NCI-H1930 (cell line): ENCODE measurements around the gene CDYL.
"Not testable (repeated sequence)": the region's sequence is repeated elsewhere in the genome, so short reads cannot be mapped to it uniquely, and the experiment has no call there.

Source experiments
- DNase-seq, 2 experiments: peaks; one replicate each; lab custom pipeline; 2025; lab: John Stamatoyannopoulos, UW

CDYL gene

DNA sequence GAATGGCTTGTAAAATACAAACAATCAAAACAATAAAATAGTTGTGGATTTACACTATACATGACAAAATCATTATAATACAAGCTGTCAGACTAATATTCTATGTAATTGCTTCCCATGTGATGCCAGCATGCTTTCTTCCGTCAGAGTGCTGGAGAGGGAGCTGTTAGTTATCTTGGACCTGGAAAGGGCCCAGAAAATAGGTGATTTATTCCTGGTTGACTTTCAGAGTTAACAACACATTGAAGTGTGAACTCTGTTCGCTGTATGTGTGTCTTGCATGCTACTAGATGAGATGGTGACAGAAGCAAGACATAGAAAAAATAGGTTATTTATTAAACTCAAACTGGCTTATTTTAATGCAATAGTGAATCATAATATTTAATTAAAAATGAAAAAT, 70.2 kb downstream of the CDYL start:
- no peak for DNase-seq

GRCh38 chr6:4848382-4849068, 72.3 kb downstream of the CDYL start:
- no peak for DNase-seq

GRCh38 chr6:4849226-4850022, 73.2 kb downstream of the CDYL start:
- DNase-seq: no peak

DNA sequence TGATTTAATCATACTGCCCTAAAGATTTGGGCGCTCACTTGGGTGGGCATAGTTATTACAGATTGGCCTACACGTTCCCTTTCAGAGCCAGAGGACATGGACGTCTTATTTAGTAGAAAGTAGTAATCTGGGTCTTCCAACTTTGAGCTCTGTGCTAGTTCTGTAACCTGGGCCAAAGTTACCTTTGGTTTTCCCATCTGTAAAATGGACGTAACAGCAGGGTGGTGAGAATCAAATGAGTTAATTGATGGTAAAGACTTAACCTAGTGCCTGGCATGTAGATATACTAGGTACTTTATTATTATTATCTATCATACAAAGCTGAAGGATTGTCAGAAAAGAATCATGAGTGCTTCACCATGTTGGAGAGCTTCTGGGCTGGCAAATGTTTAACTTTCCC, 74.8 kb downstream of the CDYL start:
- no peak for DNase-seq

GRCh38 chr6:4852186-4852585, 76.0 kb downstream of the CDYL start:
- not testable (repeated sequence) for DNase-seq

- no peak for DNase-seq
These were observed 76.7 kb downstream of the CDYL start for GRCh38 chr6:4852938-4853337.

- no peak for DNase-seq
These were observed 77.1 kb downstream of the CDYL start for GRCh38 chr6:4853349-4853748.

DNA sequence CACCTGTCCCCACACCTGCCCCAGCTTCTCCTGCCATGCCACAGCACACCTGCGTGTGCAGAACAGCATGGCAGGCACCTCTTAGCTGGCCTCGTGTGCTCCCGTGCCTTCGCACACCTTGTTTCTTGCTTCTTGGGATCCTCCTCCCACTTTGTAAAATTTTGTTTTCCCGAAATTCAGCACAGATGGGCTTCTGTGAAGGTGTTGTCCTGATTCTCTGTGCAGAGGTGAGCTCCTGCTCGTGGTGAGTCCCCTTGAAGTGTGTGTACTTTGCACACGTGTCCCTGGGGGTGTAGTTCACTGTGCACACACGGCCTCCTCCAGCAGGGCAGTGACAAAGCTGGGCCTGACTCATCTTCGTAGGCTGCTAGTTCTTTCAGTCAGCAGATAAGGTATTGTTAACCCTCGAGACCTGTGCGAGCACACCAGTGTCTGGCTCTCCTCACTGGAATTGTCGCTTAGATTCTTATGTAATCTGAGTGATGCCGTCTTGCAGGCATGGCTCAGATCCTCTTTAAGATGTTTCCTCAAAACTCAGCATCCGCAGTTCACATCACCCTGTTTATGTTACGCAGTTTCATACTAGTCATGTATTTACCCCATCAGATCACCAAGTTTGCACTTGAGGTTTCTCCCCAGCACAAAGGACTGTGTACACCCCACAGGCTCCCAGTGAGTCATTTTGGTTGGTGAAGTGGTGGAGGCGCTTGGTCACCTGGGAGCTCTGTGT, 77.7 kb downstream of the CDYL start:
- no peak for DNase-seq

DNA sequence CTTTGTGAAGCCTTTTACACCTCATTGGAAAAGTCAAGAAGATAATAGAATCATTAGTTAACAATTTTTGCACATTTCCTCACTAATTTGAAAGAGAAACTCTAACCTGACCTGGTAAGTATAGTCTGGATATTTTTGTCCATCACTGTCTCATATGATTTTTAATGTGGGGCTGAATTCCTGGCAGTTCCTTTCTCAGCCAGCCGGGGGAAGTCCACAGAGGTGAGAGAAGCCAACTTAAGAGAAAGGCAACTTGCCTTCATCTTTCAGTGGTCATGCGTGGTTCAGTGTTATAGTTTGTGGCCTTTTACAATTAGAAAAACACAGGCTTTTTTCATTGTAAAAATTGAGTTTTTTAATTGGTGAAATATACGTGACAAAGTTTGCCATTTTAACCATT, 80.6 kb downstream of the CDYL start:
- DNase-seq: no peak

- DNase-seq: no peak
These were observed 82.2 kb downstream of the CDYL start for GRCh38 chr6:4858194-4859015.

DNA sequence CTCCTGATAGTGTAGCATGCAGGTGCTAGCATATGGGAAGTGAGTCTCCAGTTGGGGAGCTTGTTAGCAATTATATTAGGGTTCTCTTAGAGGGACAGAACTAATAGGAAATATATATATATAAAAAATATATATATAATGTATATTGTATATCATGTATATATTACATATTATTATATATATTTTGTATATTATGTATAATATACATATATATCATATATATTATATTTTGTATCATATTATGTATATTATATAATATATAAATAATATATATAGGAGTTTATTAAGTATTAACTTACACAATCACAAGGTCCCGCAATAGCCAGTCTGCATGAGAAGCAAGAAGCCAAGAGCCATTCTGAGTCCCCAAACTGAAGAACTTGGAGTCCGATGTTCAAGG, 84.2 kb downstream of the CDYL start:
- DNase-seq: no peak

DNA sequence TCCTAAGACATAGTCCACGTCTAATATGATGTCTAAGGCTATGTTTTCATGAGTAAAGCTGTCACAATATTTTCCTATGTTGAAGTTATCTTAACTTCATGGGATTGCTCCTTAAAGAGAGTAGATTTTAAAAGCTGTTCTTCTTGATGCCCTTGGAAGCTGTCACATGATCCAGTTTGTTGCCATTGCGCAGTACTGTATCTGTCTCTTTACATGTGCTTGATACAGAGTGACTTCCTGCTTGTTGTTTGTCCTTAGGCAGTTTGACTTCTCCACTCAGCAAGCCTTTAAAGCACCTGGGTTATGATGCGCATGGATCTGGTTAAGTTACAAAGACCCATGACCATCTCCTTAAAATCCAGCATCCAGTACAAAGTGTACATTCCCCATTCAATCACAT, 85.4 kb downstream of the CDYL start:
- no peak for DNase-seq

DNA sequence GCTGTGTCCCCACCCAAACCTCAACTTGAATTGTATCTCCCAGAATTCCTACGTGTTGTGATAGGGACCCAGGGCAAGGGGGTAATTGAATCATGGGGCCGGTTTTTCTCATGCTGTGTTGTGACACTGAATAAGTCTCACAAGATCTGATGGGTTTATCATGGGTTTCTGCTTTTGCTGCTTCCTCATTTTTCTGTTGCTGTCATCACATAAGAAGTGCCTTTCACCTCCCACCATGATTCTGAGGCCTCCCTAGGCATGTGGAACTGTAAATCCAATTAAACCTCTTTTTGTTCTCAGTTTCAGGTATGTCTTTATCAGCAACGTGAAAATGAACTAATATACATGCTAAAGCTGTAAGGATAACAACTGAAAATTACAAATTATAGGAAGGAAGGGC, 88.3 kb downstream of the CDYL start:
- no peak for DNase-seq

GRCh38 chr6:4865006-4865405, 88.8 kb downstream of the CDYL start:
- DNase-seq: not testable (repeated sequence)

GRCh38 chr6:4870821-4871494, 94.8 kb downstream of the CDYL start:
- DNase-seq: no peak

DNA sequence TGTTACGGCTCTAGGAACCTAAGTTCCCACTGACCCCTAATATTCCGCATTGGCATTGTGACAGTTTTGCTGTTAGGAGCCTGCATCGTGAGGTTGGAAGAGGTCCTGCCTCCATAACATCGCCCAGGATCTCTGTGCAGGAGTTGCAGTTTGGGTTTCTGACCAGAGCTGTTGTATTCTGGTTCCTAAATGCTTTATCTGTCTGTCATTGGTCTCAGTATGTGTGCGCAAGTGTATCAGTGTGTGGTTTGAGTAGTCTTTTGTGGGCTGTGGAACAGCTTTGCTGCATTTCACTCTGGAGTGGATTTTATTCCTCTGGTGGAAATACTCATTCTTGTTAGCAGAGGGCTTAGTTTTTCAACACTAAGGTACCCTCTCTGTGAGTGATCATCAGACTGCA, 95.6 kb downstream of the CDYL start:
- DNase-seq: no peak

DNA sequence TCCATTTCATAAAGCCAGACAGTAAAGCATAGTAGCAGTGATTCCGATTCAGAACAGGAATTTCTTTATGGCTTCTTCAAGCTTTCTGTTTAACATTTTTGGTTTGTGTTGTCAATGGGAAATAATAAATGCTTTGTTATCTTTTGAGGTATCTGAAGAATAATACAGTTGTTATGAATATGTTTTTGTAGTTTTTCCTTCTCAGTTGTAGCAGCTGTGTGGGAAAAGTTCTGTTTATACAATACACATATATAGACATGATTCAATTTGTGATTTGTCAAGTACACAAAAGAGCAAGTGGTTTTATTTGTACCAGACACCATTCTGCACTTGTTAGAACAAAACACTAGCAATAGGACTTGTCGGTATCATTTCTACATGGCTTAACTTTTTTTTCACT, 96.6 kb downstream of the CDYL start:
- DNase-seq: no peak

- no peak for DNase-seq
These were observed 97.7 kb downstream of the CDYL start for GRCh38 chr6:4873928-4874327.

DNA sequence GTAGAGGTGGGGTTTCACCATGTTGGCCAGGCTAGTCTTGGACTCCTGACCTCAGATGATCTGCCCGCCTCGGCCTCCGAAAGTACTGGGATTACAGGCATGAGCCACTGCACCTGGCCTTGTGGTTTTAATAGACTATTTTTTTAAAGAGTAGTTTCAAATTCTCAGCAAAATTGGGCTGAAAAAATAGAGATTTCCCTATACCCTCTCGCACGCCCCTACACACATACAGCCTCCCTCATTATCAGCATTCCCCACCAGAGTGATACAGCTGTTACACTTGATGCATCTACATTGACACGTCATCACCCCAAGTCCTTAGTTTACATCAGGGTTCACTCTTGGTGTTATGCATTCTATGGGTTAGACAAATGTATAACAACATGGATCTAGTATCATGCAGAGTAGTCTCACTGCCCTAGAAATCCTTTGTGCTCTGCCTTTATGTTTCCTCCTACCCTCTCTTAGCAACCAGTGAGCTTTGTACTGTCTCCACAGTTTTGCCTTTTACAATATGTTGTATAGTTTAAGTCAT, 103.6 kb downstream of the CDYL start:
- DNase-seq: no peak

GRCh38 chr6:4880363-4880762, 104.2 kb downstream of the CDYL start:
- DNase-seq: no peak

DNA sequence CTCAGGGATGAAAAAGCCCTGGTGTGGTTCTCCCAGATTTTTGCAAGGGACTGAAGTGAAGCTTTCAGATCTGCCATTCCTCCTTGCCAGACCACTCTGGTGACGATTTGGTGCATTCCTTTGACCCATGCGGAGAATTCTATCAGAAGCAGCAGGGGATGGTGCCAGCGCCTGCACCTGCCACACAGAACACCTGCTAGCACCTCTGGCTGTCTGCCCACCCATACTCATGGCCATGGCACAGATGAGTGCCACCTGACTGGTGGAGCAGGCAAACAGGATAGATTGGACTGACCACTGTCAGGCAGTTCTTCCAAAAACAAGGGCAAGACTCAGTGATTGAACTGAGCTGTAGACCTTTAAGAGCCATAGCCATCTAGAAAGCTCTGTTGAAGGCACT, 107.1 kb downstream of the CDYL start:
- DNase-seq: no peak
